ENCODE results near the gene VCL. TPM values are rescaled to one million over a fixed set of nuclear protein-coding genes. Genes with fewer than 3 reads are reported as not detected.

VCL gene
- total and polyA plus RNA-seq, 9 of the 15 experiments (the other 6 are each of a cell fraction or from before 2014, with no cell fraction given), result 29.8 to 186 (median 76.4) TPM

GRCh38 chr10:74000892-74001669 is 3.2 kb downstream of the VCL start (continued):
- TF ChIP-seq NR0B1 (IDR thresholded peaks at IDR 0.05; ENCODE audit: partially characterized antibody) (no peak), NR2F6 (CRISPR knock-in tag; IDR thresholded peaks at IDR 0.05) (no peak), FOXK2 (conservative IDR thresholded peaks at IDR 0.05 in 1 of 2, IDR thresholded peaks at IDR 0.05 in 1 of 2; ENCODE audit: low read depth in 2 of 2) (0 out of 4 replicates have a peak, but pooled peaks have one; percentile 14 to 32), CREBBP (IDR thresholded peaks at IDR 0.05; ENCODE audit: low read depth, low read length) (no peak), OTX1 (CRISPR knock-in tag; IDR thresholded peaks at IDR 0.05) (peak; percentile 78; the same call in 1 of the 2 replicates), SRSF7 (optimal IDR thresholded peaks at IDR 0.05; ENCODE audit: low read depth, low read length) (no peak), TBL1XR1 (IDR thresholded peaks at IDR 0.05; ENCODE audit: low read length in 2 of 2) (no peak), SOX6 (IDR thresholded peaks at IDR 0.05) (peak; percentile 22; the same call in 1 of the 2 replicates), TRIM28 (IDR thresholded peaks at IDR 0.05) (no peak), NFATC3 (IDR thresholded peaks at IDR 0.05) (no peak), HDAC1 (IDR thresholded peaks at IDR 0.05) (peak in 1 of 2 experiments; percentile 37; a peak in 1 of 4 replicates), GATAD2A (IDR thresholded peaks at IDR 0.05) (no peak), HBP1 (CRISPR knock-in tag; IDR thresholded peaks at IDR 0.05) (peak; percentile 92), SMAD1 (IDR thresholded peaks at IDR 0.05; ENCODE audit: low read depth, low read length, partially characterized antibody) (peak; percentile 49), HDGF (IDR thresholded peaks at IDR 0.05) (peak; percentile 89; the same call in 1 of the 2 replicates), ID3 (CRISPR knock-in tag; IDR thresholded peaks at IDR 0.05) (no peak), ID3 (tag; IDR thresholded peaks at IDR 0.05) (peak; percentile 23; the same call in 1 of the 2 replicates), MTA3 (IDR thresholded peaks at IDR 0.05; ENCODE audit: borderline replicate concordance) (no peak), POLR2AphosphoS2 (IDR thresholded peaks at IDR 0.05; ENCODE audit: low read length) (0 out of 2 replicates have a peak, but pooled peaks have one; percentile 52), RAD21 (CRISPR knock-in tag; conservative IDR thresholded peaks at IDR 0.05 in 1 of 2, IDR thresholded peaks at IDR 0.05 in 1 of 2) (no peak), IRF1 (CRISPR knock-in tag; IDR thresholded peaks at IDR 0.05; ENCODE audit: borderline replicate concordance) (no peak), KAT8 (IDR thresholded peaks at IDR 0.05; ENCODE audit: low read depth) (no peak), POLR2H (tag; IDR thresholded peaks at IDR 0.05; ENCODE audit: low read depth) (0 out of 2 replicates have a peak, but pooled peaks have one; percentile 26), TOE1 (IDR thresholded peaks at IDR 0.05; ENCODE audit: borderline replicate concordance) (no peak), TOE1 (CRISPR knock-in tag; IDR thresholded peaks at IDR 0.05; ENCODE audit: borderline replicate concordance, low read depth) (peak; percentile 70; the same call in 1 of the 2 replicates)

All from K562 (cell line).